K562 (cell line): ENCODE measurements around the gene SIGLEC11. TPM values are rescaled to one million over a fixed set of nuclear protein-coding genes. Genes with fewer than 3 reads are reported as not detected.
A peak's percentile ranks its signal among the peaks of the same experiment; 100 is the strongest.

Experiments used
- CEBPZ ChIP-seq: fragments of 150-350 bp; IDR thresholded peaks from 2 replicates; pipeline ENCODE4 v1.6.1; 2014; ENCODE audit warnings: low read depth, mild to moderate bottlenecking, low read length, borderline replicate concordance
- DMBX1 ChIP-seq: fragments of 250-450 bp; sonication (Bioruptor Pico); IDR thresholded peaks from 2 replicates; pipeline ENCODE4 v1.8.0; 2022; ENCODE audit warnings: inconsistent platforms, mild to moderate bottlenecking, moderate library complexity, borderline replicate concordance
- ERF ChIP-seq: fragments of 450-650 bp; formaldehyde crosslinking; IDR thresholded peaks from 2 replicates; pipeline ENCODE4 v1.4.0; 2020; ENCODE audit warnings: mild to moderate bottlenecking, mixed read lengths
- GABPB1 ChIP-seq: sonication (generic); formaldehyde crosslinking; IDR thresholded peaks from 2 replicates; pipeline ENCODE4 v1.8.0; 2022; ENCODE audit warnings: mild to moderate bottlenecking, missing genetic modification reagents
- HDGF ChIP-seq: fragments of 450-650 bp; IDR thresholded peaks from 2 replicates; pipeline ENCODE4 v1.6.1; 2016
- ID3 ChIP-seq, 2 experiments: fragments of 250-450 bp in 1 of 2; fragments of 450-650 bp in 1 of 2; sonication (Bioruptor Pico) in 1 of 2; IDR thresholded peaks; 2 replicates each; pipeline versions ENCODE4 v1.6.1 to v1.8.0; 2016 to 2021; ENCODE audit warnings: mild to moderate bottlenecking in 2 of 2, moderate library complexity in 2 of 2, missing compliant biosample characterization in 1 of 2, missing genetic modification characterization in 1 of 2
- KLF1 ChIP-seq: fragments of 450-650 bp; IDR thresholded peaks from 2 replicates; pipeline ENCODE4 v1.6.1; 2016; ENCODE audit warnings: missing genetic modification characterization, missing compliant biosample characterization
- LARP7 ChIP-seq: fragments of 450-650 bp; IDR thresholded peaks from 2 replicates; pipeline ENCODE4 v1.6.1; 2016
- MEIS2 ChIP-seq: fragments of 450-650 bp; IDR thresholded peaks from 2 replicates; pipeline ENCODE4 v1.6.1; 2014; ENCODE audit warnings: mild to moderate bottlenecking; ENCODE audit not compliant: partially characterized antibody
- MITF ChIP-seq: IDR thresholded peaks from 2 replicates; pipeline ENCODE4 v1.6.1; 2014; ENCODE audit warnings: antibody characterized with exemption
- NCOA4 ChIP-seq: fragments of 450-650 bp; IDR thresholded peaks from 2 replicates; pipeline ENCODE4 v1.6.1; 2018; ENCODE audit warnings: mild to moderate bottlenecking; ENCODE audit not compliant: partially characterized antibody
- POLR2G ChIP-seq: fragments of 200-400 bp; formaldehyde crosslinking; IDR thresholded peaks from 2 replicates; pipeline ENCODE4 v1.6.1; 2017; ENCODE audit warnings: low read depth, mild to moderate bottlenecking, antibody characterized with exemption, low read length, moderate library complexity
- SAP30 ChIP-seq: fragments of 200-600 bp; sonication (generic); IDR thresholded peaks from 2 replicates; pipeline ENCODE4 v1.6.1; 2012; ENCODE audit warnings: borderline replicate concordance, low read depth, mild to moderate bottlenecking, moderate library complexity, low read length, control low read depth, inconsistent platforms; ENCODE audit not compliant: insufficient read depth, poor library complexity, severe bottlenecking
- SNRNP70 ChIP-seq: fragments of 200-400 bp; formaldehyde crosslinking; optimal IDR thresholded peaks from 2 replicates; pipeline ENCODE3; 2017; ENCODE audit warnings: low read depth, low read length
- ZNF431 ChIP-seq: sonication (generic); formaldehyde crosslinking; IDR thresholded peaks from 2 replicates; pipeline ENCODE4 v1.8.0; 2022; ENCODE audit warnings: mild to moderate bottlenecking, missing genetic modification reagents
- ZNF696 ChIP-seq: fragments of 250-450 bp; sonication (Bioruptor Pico); conservative IDR thresholded peaks from 2 replicates; pipeline ENCODE4 v1.4.0; 2020; ENCODE audit warnings: mild to moderate bottlenecking, moderate library complexity
- ZNF707 ChIP-seq: fragments of 250-450 bp; sonication (Bioruptor Pico); conservative IDR thresholded peaks from 2 replicates; pipeline ENCODE4 v1.8.0; 2022; ENCODE audit warnings: inconsistent platforms, mild to moderate bottlenecking, moderate library complexity
- polyA plus RNA-seq, 8 experiments: library from polyadenylated mRNA; depleted of rRNA in 4 of 8; stranded (reverse) in 5 of 8; unstranded in 3 of 8; fragments of >200 nt; fragmentation: Nextera tagmentation in 2 of 8; fragmentation: Illumina TruSeq in 1 of 8; extraction: Ambion mirVana in 2 of 8; extraction: Trizol in 1 of 8; gene quantifications; 2 replicates each; pipeline versions ENCODE4 v1.2.1 to v1.2.3, GENCODE V29; 2011 to 2014; ENCODE audit warnings: inconsistent platforms in 1 of 8, missing spikeins in 1 of 8
- total RNA-seq, 7 experiments: library from RNA; depleted of rRNA in 6 of 7; stranded (reverse); fragments of >200 nt in 6 of 7; fragmentation: Illumina TruSeq in 2 of 7; extraction: Trizol in 2 of 7; gene quantifications; 2 replicates each; pipeline versions ENCODE4 v1.2.1 to v1.2.3, GENCODE V29; 2011 to 2021; ENCODE audit warnings: low replicate concordance in 1 of 7

SIGLEC11 gene
- total and polyA plus RNA-seq, 9 of the 15 experiments (the other 6 are each of a cell fraction or from before 2014, with no cell fraction given) = not detected

- no peak for TF ChIP-seq CEBPZ
- TF ChIP-seq MEIS2 = peak; percentile 25
- peak; percentile 17; the same call in 1 of the 2 replicates for TF ChIP-seq DMBX1
- peak; percentile 91 for TF ChIP-seq POLR2G
- 0 out of 2 replicates have a peak, but pooled peaks have one; percentile 1 for TF ChIP-seq MITF
- TF ChIP-seq KLF1 (tag) = no peak
- TF ChIP-seq HDGF = peak; percentile 75; the same call in 1 of the 2 replicates
- TF ChIP-seq GABPB1 = peak; percentile 73; the same call in 1 of the 2 replicates
- no peak for TF ChIP-seq ZNF431
- 0 out of 2 replicates have a peak, but pooled peaks have one; percentile 20 for TF ChIP-seq ZNF707 (CRISPR knock-in tag)
- TF ChIP-seq ERF (CRISPR knock-in tag) = peak; percentile 88
- TF ChIP-seq SNRNP70 = no peak
- TF ChIP-seq ID3 (CRISPR knock-in tag; IDR thresholded peaks at IDR 0.05) = no peak
- no peak for TF ChIP-seq ID3 (tag; IDR thresholded peaks at IDR 0.05)
- TF ChIP-seq NCOA4 = no peak
- TF ChIP-seq SAP30 = peak; percentile 40
- no peak for TF ChIP-seq LARP7
- no peak for TF ChIP-seq ZNF696 (CRISPR knock-in tag)
Observed at GRCh38 chr19:49929611-49930482, 31.1 kb downstream of the SIGLEC11 start (continued).
